Measurements from ENCODE around the gene PKP1. TPM values are rescaled to one million over a fixed set of nuclear protein-coding genes. Genes with fewer than 3 reads are reported as not detected.

The PKP1 gene
- total and polyA plus RNA-seq, 2 donors (not counting 3 experiments of a cell fraction or from before 2014, with no cell fraction given), result 0.01 TPM; not detected in 1

DNA sequence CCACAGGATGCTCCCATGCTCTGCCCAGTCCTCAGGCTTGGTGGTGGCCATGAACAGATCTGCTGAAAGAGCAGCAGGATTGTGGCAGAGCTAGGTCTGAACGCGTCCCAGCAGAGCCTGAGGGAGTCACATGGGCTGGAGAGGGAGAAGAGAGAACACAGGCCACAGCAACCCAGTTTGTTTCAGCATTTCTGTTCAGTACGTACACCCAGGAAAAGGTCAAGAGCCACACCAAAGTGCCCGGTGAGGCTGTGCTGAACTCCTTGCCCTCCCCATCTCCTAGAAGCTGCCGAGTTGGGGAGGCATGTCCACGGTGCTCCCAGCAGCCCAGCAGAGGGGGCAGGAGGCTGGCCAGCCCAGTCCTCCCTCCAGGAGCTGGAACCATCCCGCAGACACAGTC lies 5.5 kb downstream of the PKP1 start:
- intact Hi-C loops (cut with micrococcal nuclease), result no loop called here
- Histone ChIP-seq H3K9me3 (replicated peaks; ENCODE audit: control insufficient read depth, insufficient read depth, low read length) (no peaks in the 10 kb centered on the region), H3K79me2 (ENCODE audit: control insufficient read depth, insufficient read depth, low read length) (no peaks in the 10 kb centered on the region), H3K27me3 (ENCODE audit: control insufficient read depth in 2 of 2, insufficient read depth in 2 of 2, low read length in 2 of 2) (peaks cover 16 to 18% of the 10 kb centered on the region in 2 experiments), H3K4me2 (ENCODE audit: insufficient read depth, low read length) (no peak overlapping the region), H3K27ac (ENCODE audit: insufficient read depth, low read depth, low read length) (no peak overlapping the region), H2AFZ (ENCODE audit: low read depth, low read length) (no peak overlapping the region), H4K20me1 (replicated peaks; ENCODE audit: control insufficient read depth, extremely low read depth, insufficient read depth, low read length) (no peaks in the 10 kb centered on the region), H3K9me1 (replicated peaks; ENCODE audit: control insufficient read depth, extremely low read depth, insufficient read depth, low read length) (no peaks in the 10 kb centered on the region), H3K9ac (replicated peaks; ENCODE audit: extremely low read depth, insufficient read depth, low read length) (no peak overlapping the region), H3K4me1 (ENCODE audit: control insufficient read depth, extremely low read depth, insufficient read depth, low read length) (no peaks in the 10 kb centered on the region), H3K4me3 (replicated peaks in 1 of 3; ENCODE audit: insufficient read depth in 1 of 3, low read depth in 1 of 3, low read length in 3 of 3) (no peak overlapping the region), H3K36me3 (ENCODE audit: control insufficient read depth in 2 of 2, extremely low read depth in 1 of 2, insufficient read depth in 2 of 2, low read length in 2 of 2) (no peaks in the 10 kb centered on the region)
- TF ChIP-seq FOS (IDR thresholded peaks at IDR 0.05; ENCODE audit: borderline replicate concordance, insufficient read depth, low read length) (no peak), EZH2 (IDR thresholded peaks at IDR 0.05; ENCODE audit: borderline replicate concordance, low read depth, low read length, severe bottlenecking) (no peak), GATA2 (IDR thresholded peaks at IDR 0.05; ENCODE audit: insufficient read depth, insufficient read length, low read depth, low read length) (no peak), POLR2A (IDR thresholded peaks at IDR 0.05; ENCODE audit: low read depth, low read length) (no peak)
- TF ChIP-seq, protein P1, sequence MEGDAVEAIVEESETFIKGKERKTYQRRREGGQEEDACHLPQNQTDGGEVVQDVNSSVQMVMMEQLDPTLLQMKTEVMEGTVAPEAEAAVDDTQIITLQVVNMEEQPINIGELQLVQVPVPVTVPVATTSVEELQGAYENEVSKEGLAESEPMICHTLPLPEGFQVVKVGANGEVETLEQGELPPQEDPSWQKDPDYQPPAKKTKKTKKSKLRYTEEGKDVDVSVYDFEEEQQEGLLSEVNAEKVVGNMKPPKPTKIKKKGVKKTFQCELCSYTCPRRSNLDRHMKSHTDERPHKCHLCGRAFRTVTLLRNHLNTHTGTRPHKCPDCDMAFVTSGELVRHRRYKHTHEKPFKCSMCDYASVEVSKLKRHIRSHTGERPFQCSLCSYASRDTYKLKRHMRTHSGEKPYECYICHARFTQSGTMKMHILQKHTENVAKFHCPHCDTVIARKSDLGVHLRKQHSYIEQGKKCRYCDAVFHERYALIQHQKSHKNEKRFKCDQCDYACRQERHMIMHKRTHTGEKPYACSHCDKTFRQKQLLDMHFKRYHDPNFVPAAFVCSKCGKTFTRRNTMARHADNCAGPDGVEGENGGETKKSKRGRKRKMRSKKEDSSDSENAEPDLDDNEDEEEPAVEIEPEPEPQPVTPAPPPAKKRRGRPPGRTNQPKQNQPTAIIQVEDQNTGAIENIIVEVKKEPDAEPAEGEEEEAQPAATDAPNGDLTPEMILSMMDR (IDR thresholded peaks at IDR 0.05; ENCODE audit: extremely low read depth in 1 of 2, insufficient read depth in 1 of 2, low read depth in 1 of 2, low read length in 2 of 2), result no peak
- TF ChIP-seq, protein P2, sequence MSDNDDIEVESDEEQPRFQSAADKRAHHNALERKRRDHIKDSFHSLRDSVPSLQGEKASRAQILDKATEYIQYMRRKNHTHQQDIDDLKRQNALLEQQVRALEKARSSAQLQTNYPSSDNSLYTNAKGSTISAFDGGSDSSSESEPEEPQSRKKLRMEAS (IDR thresholded peaks at IDR 0.05; ENCODE audit: insufficient read depth, insufficient read length), result no peak
- POLR2A ChIA-PET, result no interaction called here
- no peak for DNase-seq (ENCODE audit: low read depth, low spot score)
- CTCF ChIA-PET, result interaction anchor here (0.9 to 1.1 kb wide), 5 partner anchors 9 to 73 kb away, joined by 3 to 4 read pairs (median 3); no protein-coding TSS in a partner anchor
- dilution Hi-C loops (cut with MboI; ENCODE audit: extremely low pct_ligation_motif_present, low sequenced_read_pairs), result no loop called here
- no TSS peak for BruUV-seq (replicated peaks)
- FAIRE-seq, result no peak
